GM12875 (cell line): ENCODE measurements around the gene TSSC4.

Experiments
- H3K4me3 ChIP-seq: one replicate; pipeline ENCODE4 v1.5.1; 2011; ENCODE audit warnings: low read depth, low read length, control low read depth
- TF ChIP-seq, protein P1 (sequence below): IDR thresholded peaks from 2 replicates; pipeline ENCODE4 v1.5.1; 2011; ENCODE audit warnings: low read depth, mild to moderate bottlenecking, control low read depth, inconsistent platforms, low read length, moderate library complexity, borderline replicate concordance; ENCODE audit not compliant: insufficient read depth

Gene TSSC4

DNA sequence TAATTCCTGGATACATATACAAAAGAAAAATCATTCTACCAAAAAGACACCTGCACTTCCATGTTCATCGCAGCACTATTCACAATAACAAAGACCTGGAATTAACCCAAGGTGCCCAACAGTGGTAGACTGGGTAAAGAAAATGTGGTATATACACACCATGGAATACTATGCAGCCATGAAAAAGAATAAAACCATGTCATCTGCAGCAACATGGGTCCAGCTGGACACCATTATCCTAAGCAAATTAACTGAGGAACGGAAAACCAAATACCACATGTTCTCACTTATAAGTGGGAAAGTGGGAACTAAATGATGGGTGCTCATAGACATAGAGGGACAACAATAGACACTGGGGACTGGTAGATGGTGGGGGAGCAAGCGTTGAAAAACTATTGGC, 39.3 kb downstream of the TSSC4 start:
- TF ChIP-seq, protein P1, sequence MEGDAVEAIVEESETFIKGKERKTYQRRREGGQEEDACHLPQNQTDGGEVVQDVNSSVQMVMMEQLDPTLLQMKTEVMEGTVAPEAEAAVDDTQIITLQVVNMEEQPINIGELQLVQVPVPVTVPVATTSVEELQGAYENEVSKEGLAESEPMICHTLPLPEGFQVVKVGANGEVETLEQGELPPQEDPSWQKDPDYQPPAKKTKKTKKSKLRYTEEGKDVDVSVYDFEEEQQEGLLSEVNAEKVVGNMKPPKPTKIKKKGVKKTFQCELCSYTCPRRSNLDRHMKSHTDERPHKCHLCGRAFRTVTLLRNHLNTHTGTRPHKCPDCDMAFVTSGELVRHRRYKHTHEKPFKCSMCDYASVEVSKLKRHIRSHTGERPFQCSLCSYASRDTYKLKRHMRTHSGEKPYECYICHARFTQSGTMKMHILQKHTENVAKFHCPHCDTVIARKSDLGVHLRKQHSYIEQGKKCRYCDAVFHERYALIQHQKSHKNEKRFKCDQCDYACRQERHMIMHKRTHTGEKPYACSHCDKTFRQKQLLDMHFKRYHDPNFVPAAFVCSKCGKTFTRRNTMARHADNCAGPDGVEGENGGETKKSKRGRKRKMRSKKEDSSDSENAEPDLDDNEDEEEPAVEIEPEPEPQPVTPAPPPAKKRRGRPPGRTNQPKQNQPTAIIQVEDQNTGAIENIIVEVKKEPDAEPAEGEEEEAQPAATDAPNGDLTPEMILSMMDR: no peak
- no peak overlapping the region for H3K4me3 ChIP-seq

DNA sequence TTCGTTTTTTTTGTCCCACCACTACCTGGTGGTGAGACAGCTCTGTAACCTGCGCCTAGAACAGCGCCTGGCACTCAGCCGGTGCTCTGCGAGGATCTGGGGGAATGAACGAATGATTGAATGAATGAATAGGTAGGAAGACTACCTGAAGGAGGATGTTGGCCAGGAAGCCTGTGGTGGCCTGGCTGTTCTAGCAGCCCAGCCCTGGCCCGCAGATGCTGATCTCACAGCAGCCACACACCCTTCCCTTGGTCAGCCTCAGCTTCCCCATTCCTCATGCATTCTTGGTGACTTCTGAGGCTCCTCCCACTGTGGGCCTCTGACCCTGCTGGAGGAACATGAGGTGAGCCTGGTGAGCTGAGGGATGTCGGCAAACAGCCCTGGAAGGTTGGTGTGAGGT, 40.1 kb downstream of the TSSC4 start:
- TF ChIP-seq, protein P1: no peak
- H3K4me3 ChIP-seq: no peak overlapping the region

DNA sequence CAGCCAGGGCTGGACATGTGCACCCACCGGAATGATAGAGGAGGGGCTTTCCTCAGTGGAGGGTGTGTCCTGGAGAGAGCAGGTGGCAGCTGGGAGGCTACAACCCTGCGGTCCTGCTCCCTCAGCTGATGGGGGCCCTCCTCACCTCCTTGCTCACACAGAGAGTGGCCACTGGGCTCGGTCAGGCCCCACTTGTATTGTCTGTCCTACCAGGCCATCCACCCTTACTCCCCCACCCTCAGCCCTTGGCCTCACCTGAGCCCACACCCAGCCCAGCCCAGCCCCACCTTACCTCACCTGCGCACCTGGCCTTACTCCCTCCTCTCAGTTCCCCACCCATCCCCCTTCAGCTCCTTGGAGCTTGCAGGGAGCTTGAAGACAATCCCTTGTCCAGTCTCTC, 40.6 kb downstream of the TSSC4 start:
- no peak overlapping the region for H3K4me3 ChIP-seq

DNA sequence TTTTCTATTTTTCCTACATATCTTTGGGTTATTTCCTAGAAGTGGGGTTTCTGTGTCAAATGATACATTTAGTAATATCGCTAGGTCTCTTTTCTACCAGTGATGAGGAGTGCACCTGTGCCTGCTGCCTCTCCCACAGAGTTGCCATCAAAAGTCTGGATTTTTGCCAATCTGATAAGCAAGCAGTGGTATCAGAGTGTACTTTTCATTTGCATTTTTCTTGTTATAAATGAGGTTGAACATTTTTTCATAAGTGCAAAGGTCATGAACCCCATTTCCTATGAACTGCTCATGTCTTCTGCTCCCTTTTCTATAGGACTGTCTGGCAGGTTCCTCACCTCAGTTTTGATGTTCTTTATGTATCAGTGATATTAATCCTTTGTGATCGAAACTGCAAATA, 42.0 kb downstream of the TSSC4 start:
- TF ChIP-seq, protein P1: no peak
- H3K4me3 ChIP-seq: no peak overlapping the region

More for the DNA sequence above, 40.6 kb downstream of the TSSC4 start:
- TF ChIP-seq, protein P1: no peak

DNA sequence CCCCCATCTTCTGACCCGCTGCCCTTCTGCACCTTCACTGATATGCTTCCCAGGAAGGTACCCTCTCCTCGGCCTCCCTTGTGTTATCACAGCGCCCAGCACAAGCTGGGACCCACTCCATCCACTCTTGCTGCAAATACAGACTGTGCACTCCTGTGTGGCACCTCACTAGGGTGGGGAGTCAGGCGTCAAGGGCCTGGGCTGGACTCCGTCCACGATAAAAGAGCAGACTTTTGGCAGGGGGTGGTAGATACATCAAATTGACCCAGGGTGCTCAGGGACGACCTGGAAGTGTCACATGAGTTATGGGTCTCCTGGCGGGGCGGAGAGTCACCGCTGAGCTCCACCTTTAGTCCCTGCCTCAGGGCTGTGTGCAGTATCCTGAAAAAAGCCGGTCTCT, 42.9 kb downstream of the TSSC4 start:
- TF ChIP-seq, protein P1: no peak
- no peak overlapping the region for H3K4me3 ChIP-seq

DNA sequence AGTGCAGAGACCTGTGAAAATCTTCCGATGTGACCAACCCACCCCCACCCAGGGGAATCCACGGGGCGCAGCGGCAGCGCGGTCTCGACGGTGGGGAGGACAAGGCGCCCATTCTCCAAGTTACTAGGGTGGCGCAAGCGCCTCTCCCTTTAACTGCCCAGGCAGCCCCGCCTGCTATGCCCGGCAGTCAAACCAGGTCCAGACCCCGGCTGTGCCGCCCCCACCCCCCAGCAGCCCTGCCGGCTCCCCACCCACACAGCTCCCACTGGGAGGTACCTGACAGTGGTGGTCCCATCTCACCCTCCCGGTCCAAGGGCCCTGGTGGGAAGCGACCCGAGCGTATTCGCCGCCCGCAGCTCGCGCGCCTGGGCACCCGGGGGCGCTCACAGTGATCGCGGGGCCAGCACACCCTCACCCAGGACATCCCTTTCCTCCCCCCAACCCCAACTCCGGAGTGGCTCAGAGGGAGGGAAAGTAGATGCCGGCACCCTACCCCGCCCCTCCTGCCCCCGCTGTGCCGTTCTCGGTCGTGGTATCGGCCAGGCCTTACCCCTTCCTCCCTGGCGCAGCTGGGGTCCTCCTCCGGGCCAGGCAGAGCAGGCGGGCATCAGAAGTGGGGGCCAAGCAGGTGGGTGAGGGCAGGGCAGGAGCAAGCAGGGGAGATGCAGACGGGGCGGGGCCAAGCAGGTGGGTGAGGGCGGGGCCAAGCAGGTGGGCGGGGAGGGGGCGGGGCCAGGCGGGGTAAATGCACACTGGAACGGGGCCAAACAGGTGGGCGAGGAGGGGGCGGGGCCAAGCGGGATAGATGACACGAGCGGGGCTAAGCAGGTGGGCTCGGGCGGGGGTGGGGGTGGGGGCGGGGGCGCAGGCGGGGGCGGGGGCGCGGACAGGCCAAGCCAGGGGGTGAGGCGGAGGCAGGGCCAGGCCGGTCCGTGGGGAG, 43.6 kb downstream of the TSSC4 start, which contains the start of gene TRPM5:
Gene TRPM5 (minus strand): TSS at position 634 of the 940 bp plus-strand sequence. CDS start 21,478 bp downstream, outside the sequence.
- TF ChIP-seq, protein P1: no peak
- no peak within 1 kb of the TSS for H3K4me3 ChIP-seq
